ENCODE results near the gene OLFML3.

Gene OLFML3

DNA sequence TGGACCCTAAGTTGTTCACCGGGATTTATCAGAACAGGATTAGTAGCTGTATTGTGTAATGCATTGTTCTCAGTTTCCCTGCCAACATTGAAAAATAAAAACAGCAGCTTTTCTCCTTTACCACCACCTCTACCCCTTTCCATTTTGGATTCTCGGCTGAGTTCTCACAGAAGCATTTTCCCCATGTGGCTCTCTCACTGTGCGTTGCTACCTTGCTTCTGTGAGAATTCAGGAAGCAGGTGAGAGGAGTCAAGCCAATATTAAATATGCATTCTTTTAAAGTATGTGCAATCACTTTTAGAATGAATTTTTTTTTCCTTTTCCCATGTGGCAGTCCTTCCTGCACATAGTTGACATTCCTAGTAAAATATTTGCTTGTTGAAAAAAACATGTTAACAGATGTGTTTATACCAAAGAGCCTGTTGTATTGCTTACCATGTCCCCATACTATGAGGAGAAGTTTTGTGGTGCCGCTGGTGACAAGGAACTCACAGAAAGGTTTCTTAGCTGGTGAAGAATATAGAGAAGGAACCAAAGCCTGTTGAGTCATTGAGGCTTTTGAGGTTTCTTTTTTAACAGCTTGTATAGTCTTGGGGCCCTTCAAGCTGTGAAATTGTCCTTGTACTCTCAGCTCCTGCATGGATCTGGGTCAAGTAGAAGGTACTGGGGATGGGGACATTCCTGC lies 3.9 kb upstream of the OLFML3 start:
- TF ChIP-seq ZNF274 (IDR thresholded peaks at IDR 0.05; ENCODE audit: low read depth, low read length): no peak

GRCh38 chr1:113976609-113977278 lies 2.5 kb upstream of the OLFML3 start:
- no peak overlapping the region for H3K4me3 ChIP-seq (ENCODE audit: low read length)
- no peak for TF ChIP-seq ZNF274 (IDR thresholded peaks at IDR 0.05; ENCODE audit: low read depth, low read length)

More for the DNA sequence above, 3.9 kb upstream of the OLFML3 start:
- no peak overlapping the region for H3K4me3 ChIP-seq (ENCODE audit: low read length)

- no peak for TF ChIP-seq ZNF274 (IDR thresholded peaks at IDR 0.05; ENCODE audit: low read depth, low read length)
- H3K4me3 ChIP-seq (ENCODE audit: low read length): no peak overlapping the region
These were observed 1.4 kb upstream of the OLFML3 start for GRCh38 chr1:113977906-113978305.

- TF ChIP-seq ZNF274 (IDR thresholded peaks at IDR 0.05; ENCODE audit: low read depth, low read length): no peak
- no peak overlapping the region for H3K4me3 ChIP-seq (ENCODE audit: low read length)
These were observed 836 bp downstream of the OLFML3 start for GRCh38 chr1:113980110-113980509.

DNA sequence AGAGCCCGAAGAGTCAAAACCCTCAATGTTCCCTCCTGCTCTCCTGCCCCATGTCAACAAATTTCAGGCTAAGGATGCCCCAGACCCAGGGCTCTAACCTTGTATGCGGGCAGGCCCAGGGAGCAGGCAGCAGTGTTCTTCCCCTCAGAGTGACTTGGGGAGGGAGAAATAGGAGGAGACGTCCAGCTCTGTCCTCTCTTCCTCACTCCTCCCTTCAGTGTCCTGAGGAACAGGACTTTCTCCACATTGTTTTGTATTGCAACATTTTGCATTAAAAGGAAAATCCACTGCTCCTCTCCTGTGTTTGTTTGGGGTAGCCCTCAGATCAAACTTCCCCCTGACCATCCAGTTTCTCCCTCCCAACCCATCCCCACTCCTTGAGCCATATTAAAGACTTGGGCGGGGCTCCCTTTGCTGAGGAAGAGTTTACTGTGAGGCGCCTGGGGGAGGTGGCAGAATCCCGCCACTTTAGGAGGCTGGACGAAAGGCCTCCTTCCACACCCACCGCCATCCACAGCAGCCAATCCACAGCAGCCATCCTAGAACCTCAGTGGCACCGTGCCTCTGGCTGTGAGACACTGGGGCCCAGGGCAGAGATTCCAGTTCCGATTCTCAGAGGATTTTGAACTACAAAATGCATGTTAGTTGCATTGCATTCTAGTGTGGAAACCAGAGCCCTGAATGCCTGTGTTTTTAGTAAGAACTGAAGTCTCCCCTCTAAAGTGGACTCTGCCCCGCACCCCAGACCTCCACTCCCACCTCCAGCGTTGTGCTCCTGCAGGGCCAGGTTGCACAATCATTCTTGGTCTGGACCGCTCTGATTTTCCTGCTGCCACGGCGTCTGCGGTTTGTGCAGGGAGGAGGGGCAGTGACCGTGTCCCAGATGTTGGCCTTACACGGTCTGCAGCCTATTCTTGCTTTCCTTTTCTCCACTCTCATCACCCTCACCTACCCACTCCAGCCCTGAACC lies 3.0 kb downstream of the OLFML3 start:
- no peak overlapping the region for H3K4me3 ChIP-seq (ENCODE audit: low read length)

GRCh38 chr1:113982949-113983348 lies 3.7 kb downstream of the OLFML3 start:
- H3K4me3 ChIP-seq (ENCODE audit: low read length): no peak overlapping the region
- TF ChIP-seq ZNF274 (IDR thresholded peaks at IDR 0.05; ENCODE audit: low read depth, low read length): no peak

More for the DNA sequence above, 3.0 kb downstream of the OLFML3 start:
- no peak for TF ChIP-seq ZNF274 (IDR thresholded peaks at IDR 0.05; ENCODE audit: low read depth, low read length)

GRCh38 chr1:113983391-113983790 lies 4.1 kb downstream of the OLFML3 start:
- no peak overlapping the region for H3K4me3 ChIP-seq (ENCODE audit: low read length)

DNA sequence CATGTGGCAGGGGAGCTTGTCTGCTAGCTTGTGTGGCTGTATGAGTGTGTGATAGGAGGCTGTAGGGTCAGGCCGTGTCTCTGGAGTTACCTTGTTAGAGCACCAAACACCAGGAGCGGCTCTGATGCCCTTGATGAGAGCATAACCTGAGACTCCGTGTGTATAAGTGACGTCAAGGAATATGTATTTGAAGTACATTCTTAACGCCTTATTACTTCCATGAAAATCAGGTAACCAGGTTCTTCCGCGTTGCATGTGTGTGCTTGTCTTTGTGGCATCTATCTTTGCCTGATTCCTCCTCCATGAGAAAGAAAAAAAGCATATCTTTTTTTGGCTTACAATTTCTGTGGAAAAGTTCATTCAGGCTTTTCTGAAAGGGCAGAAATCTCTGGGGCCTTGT lies 4.6 kb downstream of the OLFML3 start:
- no peak for TF ChIP-seq ZNF274 (IDR thresholded peaks at IDR 0.05; ENCODE audit: low read depth, low read length)

More at GRCh38 chr1:113983391-113983790, 4.1 kb downstream of the OLFML3 start:
- no peak for TF ChIP-seq ZNF274 (IDR thresholded peaks at IDR 0.05; ENCODE audit: low read depth, low read length)

DNA sequence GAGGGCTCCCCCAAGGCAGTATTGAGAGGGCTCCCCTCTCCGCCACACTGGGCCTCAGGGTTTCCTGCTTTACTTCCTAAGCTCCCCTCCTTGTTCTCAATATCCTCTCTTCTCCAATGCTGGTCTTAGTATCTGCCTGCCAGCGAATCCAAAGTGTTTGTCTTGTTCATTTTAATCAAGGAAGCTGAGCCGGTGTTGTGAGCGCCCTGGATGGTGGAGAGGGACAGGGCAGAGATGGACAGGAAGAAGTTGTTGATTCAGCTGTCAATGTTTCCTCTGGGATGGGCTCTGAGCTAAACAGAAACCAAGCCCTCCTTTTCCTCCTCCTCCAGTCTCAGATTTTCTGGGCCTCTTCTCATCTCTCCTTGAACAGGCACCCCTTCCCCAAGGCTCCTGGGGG lies 5.4 kb downstream of the OLFML3 start:
- TF ChIP-seq ZNF274 (IDR thresholded peaks at IDR 0.05; ENCODE audit: low read depth, low read length): no peak
- no peak overlapping the region for H3K4me3 ChIP-seq (ENCODE audit: low read length)

More for the DNA sequence above, 4.6 kb downstream of the OLFML3 start:
- no peak overlapping the region for H3K4me3 ChIP-seq (ENCODE audit: low read length)

- no peak overlapping the region for H3K4me3 ChIP-seq (ENCODE audit: low read length)
- no peak for TF ChIP-seq ZNF274 (IDR thresholded peaks at IDR 0.05; ENCODE audit: low read depth, low read length)
These were observed 7.5 kb downstream of the OLFML3 start for GRCh38 chr1:113986802-113987201.

DNA sequence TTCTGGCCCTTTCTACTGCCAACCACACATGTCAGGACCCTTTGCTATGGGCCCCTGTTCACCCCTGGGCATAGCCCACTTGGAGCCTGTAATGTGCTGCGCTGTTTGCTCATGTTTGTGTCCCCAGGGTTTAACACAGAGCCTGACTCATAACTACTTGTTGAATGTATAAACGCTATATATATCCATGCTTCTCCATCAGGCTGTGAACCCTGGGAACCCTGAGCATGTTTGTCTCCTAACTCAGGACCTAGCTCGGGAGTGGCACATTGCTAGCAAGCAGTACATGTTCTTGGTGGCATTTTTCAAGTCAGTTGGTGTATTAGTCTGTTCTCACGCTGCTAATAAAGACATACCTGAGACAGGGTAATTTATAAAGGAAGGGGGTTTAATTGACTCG lies 8.0 kb downstream of the OLFML3 start:
- no peak overlapping the region for H3K4me3 ChIP-seq (ENCODE audit: low read length)
- TF ChIP-seq ZNF274 (IDR thresholded peaks at IDR 0.05; ENCODE audit: low read depth, low read length): no peak

DNA sequence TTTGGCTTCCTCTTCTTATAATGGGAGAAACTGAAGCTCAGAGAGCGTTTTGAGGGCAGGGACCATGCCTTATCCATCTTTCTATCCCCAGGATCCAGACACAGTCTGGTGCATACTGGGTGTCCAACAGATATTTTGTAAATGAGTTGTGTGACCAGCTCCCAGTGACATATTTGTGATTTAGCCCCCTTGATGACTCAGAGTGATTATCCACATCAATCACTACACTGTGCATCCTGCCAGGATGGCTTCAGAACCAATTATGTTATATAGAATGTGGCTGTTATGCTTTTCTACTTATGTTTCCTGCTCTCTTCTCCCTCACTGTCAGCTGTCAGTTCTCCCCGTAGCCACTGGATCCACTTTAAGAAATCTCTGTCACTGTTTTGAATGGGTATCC lies 11.3 kb downstream of the OLFML3 start:
- no peak overlapping the region for H3K4me3 ChIP-seq (ENCODE audit: low read length)
- no peak for TF ChIP-seq ZNF274 (IDR thresholded peaks at IDR 0.05; ENCODE audit: low read depth, low read length)

- H3K4me3 ChIP-seq (ENCODE audit: low read length): no peak overlapping the region
- TF ChIP-seq ZNF274 (IDR thresholded peaks at IDR 0.05; ENCODE audit: low read depth, low read length): no peak
These were observed 11.7 kb downstream of the OLFML3 start for GRCh38 chr1:113990961-113991360.

DNA sequence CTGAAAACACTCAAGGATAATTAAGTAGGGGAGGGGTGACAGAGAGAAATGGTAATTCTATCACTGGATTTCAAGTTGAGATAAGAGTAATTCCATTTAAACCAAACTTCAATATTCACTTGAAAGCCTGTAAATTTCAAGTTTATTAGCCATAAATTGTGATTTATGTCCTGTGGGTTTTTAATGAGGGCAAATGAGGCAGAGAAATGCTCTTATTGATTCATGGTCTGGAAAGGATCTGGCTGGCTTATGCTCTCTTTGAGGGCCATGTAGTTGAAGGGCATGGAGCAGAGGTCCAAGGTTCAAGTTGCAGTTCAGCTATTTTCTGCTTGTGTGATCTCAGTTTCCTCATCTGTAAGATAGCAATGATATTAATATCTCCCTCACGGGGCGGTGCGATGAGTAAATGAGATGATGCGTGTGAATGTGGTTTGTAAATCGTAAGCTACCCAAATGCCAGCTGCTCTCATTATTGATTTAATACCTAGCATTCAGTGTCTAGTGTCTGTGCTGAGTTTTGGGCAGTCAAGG lies 12.3 kb downstream of the OLFML3 start:
- no peak overlapping the region for H3K4me3 ChIP-seq (ENCODE audit: low read length)
- TF ChIP-seq ZNF274 (IDR thresholded peaks at IDR 0.05; ENCODE audit: low read depth, low read length): no peak

Data from GM08714 (cell line).